ENCODE measurements around the gene TMEM115. TPM values are rescaled to one million over a fixed set of nuclear protein-coding genes. Genes with fewer than 3 reads are reported as not detected.

TMEM115 gene
- total RNA-seq, 2 experiments from 2014 or later, result 13.1 to 16.1 TPM

DNA sequence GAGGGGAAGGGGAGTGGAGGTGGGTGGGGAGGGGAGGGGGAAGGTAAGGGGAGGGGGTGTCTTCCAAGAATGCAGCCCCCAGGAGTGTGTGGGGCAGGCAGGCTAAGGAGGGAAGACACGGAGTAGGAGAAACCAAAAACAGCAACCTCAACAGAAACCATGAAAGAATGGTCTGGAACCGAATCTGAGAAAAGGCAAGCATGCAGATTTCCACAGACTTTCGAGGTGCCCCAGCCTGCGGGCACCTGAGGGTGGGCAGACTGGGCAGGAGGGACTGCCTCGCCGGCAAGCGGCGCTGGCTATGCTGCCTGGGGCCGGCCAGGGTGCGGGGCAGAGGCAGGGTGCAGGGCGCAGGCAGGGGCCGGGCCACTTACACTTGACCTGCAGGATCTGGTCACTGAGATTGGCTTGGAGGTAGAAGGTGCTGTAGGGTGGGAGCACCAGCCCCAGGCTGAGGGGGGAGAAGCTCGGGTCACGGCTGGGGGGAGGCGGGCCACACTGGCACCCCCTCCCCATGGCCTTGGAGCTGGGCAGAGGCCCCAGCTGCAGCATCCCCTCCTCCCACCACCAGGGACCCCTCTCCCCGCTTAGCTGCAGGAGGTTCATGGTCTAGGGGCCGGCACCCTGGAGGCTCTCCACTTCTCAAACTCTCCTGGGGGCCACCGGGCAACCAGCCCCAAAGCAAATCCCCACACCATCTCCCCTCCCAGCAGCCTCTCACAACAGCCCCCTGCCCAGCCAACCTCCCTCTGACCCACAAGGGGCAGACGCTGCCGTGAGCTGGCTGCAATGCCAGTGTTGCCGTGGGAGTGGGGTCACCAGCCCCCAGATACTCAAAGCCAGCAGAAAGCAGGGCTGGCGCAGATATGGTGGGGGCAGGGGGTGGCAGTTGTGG lies 15.3 kb upstream of the TMEM115 start:
- POLR2A ChIA-PET, result no interaction called here
- H3K27ac Mint-ChIP-seq, result no peak overlapping the region

DNA sequence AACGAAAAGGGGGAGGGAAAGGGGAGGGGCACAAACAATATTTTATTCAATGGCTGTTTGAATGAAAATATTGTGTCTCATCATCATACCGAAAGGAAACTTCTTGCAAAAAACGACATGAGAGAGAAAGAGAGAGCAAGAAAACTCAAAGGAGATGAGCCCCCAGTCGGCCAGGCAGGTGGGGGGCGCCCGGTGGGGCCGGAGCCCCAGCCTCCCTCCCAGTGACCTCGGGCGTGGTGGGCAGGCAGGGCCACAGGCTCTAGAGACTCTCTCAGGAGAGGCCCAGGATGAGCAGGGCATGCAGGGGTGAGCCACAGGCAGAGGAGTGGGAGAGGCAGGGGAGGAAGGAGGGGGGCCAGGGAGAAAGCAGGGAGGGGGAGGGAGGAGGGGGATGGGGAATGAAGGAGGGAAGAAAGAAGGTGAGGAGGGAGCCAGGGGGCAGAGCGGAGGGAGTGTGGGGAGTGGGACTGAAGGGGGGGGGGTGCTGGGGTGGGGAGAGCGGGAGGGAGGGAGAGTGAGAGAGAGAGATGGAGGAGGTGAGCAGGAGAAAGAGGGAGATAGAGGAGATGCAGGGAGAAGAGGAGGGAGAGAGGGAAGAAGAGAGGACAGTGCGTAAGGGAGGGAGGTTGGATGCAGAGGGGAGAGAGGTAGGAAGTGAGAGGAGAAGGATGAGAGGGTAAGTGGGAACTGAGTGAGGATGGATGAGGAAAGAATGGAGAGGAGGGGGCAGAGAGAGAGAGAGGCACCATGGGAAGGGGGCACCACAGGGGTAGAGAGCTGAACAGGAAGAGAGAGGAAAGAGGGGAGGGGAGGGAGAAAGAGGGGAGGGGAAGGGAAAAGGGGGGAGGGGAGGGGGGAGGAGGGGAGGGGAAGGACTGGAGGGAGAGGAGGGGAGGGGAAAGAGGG lies 14.1 kb upstream of the TMEM115 start:
- DNase-seq (no peak), ATAC-seq (no peak)
- no peak overlapping the region for H3K4me3 Mint-ChIP-seq
- no peak overlapping the region for H3K27ac Mint-ChIP-seq
- peaks cover 8% of the 10 kb centered on the region for H3K4me1 Mint-ChIP-seq
- H3K27me3 Mint-ChIP-seq, result no peaks in the 10 kb centered on the region
- no peaks in the 10 kb centered on the region for H3K36me3 Mint-ChIP-seq (ENCODE audit: low read depth)
- H3K9me3 Mint-ChIP-seq (ENCODE audit: low read depth), result no peaks in the 10 kb centered on the region
- ChIA-PET POLR2A (no interaction called here), CTCF (no interaction called here)
- intact Hi-C loops (cut with DNase I, micrococcal nuclease), result no loop called here

More for the DNA sequence above, 15.3 kb upstream of the TMEM115 start:
- Mint-ChIP-seq H3K27me3 (no peaks in the 10 kb centered on the region), H3K4me3 (no peak overlapping the region), H3K9me3 (ENCODE audit: low read depth) (no peaks in the 10 kb centered on the region), H3K4me1 (peaks cover 8% of the 10 kb centered on the region), H3K36me3 (ENCODE audit: low read depth) (no peaks in the 10 kb centered on the region)
- ATAC-seq, result no peak
- CTCF ChIA-PET, result no interaction called here
- DNase-seq, result no peak
- intact Hi-C loops (cut with DNase I, micrococcal nuclease), result no loop called here

DNA sequence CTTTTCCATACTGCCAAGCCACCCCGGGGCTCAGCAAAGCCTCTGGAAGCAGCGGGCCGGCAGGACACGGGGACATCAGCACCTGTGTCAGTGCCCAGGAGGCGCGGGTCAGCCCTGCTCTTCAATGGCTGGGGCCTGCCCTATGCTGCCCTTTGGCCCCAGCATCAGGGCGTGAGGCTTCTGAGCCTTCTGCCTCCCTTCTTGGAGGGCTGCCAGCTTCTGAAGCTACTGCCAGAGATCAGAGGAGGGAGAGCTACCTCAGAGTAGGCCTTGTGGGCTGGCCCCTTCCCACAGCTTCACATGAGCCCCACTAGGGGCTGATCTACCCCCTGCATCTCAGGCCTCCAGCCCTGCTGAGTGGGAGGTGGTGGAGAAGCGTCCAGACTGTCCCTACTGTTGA lies 13.0 kb upstream of the TMEM115 start:
- ATAC-seq (peak; percentile 14), DNase-seq (no peak)
- Mint-ChIP-seq H3K27me3 (no peaks in the 10 kb centered on the region), H3K36me3 (ENCODE audit: low read depth) (no peaks in the 10 kb centered on the region), H3K9me3 (ENCODE audit: low read depth) (no peaks in the 10 kb centered on the region), H3K4me3 (no peak overlapping the region), H3K4me1 (peaks cover 8% of the 10 kb centered on the region), H3K27ac (no peak overlapping the region)
- intact Hi-C loops (cut with DNase I, micrococcal nuclease), result no loop called here
- ChIA-PET POLR2A (no interaction called here), CTCF (no interaction called here)

DNA sequence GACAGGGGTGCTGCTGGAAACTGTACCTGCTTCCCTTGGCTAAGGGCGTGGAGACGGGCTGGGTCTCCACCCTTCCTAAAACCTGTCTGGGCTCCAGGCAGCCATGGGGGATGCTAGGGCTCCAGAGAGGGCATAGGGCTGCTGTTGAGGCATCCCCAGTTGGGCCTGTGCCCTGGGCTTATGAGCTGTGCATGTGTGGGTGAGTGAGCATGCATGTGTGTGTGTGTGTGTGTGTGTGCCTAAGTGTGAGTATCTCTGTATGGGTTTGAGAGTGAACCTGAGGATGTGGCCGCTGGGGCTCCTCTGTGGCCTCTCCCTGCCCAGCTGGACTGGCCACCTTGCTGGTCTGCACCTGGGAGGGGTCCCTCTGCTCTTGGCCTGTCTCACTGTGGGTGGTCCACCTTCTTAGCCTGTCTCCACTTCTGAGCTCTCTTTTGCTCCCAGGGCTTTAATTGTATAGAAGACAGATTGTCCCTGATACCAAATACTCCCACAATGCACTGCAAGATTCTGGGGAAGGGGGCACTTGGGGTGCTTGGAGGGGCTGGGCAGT lies 11.9 kb upstream of the TMEM115 start:
- no peak overlapping the region for H3K4me3 Mint-ChIP-seq
- ATAC-seq (peak; percentile 10), DNase-seq (no peak)
- CTCF ChIA-PET, result no interaction called here
- H3K27ac Mint-ChIP-seq, result no peak overlapping the region
- POLR2A ChIA-PET, result no interaction called here
- H3K36me3 Mint-ChIP-seq (ENCODE audit: low read depth), result no peaks in the 10 kb centered on the region
- no peaks in the 10 kb centered on the region for H3K27me3 Mint-ChIP-seq
- intact Hi-C loops (cut with DNase I, micrococcal nuclease), result no loop called here
- H3K9me3 Mint-ChIP-seq (ENCODE audit: low read depth), result no peaks in the 10 kb centered on the region
- H3K4me1 Mint-ChIP-seq, result peaks cover 11% of the 10 kb centered on the region

DNA sequence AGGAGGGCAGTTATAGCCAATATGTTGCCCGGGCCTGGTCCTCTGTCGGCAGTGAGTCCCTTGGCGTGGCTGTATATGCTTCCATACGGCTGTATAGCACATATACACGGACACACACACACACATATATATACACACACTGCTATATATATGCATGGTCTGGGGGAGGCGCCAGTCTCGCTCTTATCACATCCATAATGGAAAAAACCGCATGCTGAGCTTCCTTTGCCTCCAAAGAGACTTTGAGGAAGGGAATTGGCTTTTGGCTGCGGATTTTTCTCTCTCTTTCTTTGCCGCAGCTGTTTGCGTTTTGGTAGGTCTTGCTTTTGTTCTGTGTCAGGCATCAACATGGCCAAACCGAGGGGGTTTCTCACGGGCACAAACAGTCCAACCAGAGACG lies 11.3 kb upstream of the TMEM115 start:
- Mint-ChIP-seq H3K27me3 (no peaks in the 10 kb centered on the region), H3K27ac (no peak overlapping the region), H3K36me3 (ENCODE audit: low read depth) (no peaks in the 10 kb centered on the region), H3K9me3 (ENCODE audit: low read depth) (no peaks in the 10 kb centered on the region), H3K4me1 (peaks cover 18% of the 10 kb centered on the region), H3K4me3 (no peak overlapping the region)
- DNase-seq, result no peak
- CTCF ChIA-PET, result interaction anchor here (0.7 kb wide), 2 partner anchors 94 to 172 kb away, joined by 3 to 4 read pairs; no protein-coding TSS in a partner anchor
- ATAC-seq, result peak; percentile 35
- POLR2A ChIA-PET, result no interaction called here
- intact Hi-C loops (cut with DNase I, micrococcal nuclease), result no loop called here

DNA sequence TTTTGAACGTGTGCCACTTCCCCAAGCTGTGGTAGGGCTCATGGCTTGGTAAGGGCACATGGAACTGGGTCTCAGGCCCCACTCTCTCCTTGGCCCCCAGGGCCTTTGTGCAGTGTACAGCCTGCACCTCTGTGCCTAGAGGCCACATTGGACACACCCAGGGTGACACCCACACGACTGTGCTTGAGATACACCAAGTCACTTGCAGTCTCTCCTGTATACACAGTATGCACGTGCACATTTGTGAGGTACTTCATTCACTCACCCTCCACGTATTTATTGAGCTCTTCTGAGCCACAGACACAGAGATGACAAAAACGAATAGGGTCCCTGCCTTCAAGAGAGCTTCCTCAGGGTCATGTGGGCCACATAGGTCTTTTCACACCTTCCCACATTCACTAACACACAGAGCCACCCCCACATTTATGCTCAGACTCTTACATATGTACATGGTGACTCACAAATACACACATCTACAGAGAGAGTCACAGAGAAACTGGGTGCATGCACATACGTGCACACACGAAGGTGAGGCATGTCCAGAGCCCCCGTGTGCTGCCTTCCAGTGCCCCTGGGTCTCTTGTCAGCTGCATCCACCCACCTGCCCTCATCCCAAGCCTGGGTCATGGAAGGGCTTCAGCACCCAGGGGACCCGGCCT lies 9.8 kb upstream of the TMEM115 start:
- POLR2A ChIA-PET, result no interaction called here

DNA sequence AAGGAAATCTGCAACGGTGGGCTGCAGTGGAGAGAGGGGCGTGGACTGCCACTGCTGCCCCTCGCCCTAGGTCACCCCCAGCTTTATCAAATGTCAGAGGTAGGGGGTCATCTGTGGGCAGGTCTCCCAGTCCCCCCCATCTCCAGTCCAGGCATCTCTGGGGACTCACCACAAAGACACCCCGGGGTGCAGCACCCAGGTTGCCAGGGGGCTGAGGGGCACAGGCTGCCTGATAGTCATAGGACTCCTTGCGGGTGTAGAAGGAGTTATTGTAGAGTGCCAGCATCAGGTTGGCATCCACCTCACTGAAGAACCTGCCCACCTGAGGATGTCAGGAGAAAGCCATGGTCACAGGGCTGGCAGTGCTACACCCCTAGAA lies 6.5 kb upstream of the TMEM115 start:
- no peak for ATAC-seq
- DNase-seq, result no peak
- intact Hi-C loops (cut with DNase I, micrococcal nuclease), result loop anchor here (1.0 to 2.0 kb wide), 8 partner anchors 15 to 250 kb away; partner anchors contain the start of genes CYB561D2 (in 2 of the 2), NPRL2 (in 2 of the 2), C3orf18 (in 1 of the 2) and HYAL3 (in 1 of the 2)
- no peaks in the 10 kb centered on the region for H3K27me3 Mint-ChIP-seq
- H3K27ac Mint-ChIP-seq, result peak overlapping the region; percentile 74
- no peaks in the 10 kb centered on the region for H3K36me3 Mint-ChIP-seq (ENCODE audit: low read depth)
- peaks cover 12% of the 10 kb centered on the region for H3K4me1 Mint-ChIP-seq
- CTCF ChIA-PET, result interaction anchor here (0.6 to 1.1 kb wide), 6 partner anchors 21 to 1438 kb away, joined by 3 to 4 read pairs (median 3); partner anchors contain the start of genes HYAL3 and NAA80
- POLR2A ChIA-PET, result no interaction called here
- peak overlapping the region; percentile 72 for H3K4me3 Mint-ChIP-seq
- H3K9me3 Mint-ChIP-seq (ENCODE audit: low read depth), result no peaks in the 10 kb centered on the region

More for the DNA sequence above, 9.8 kb upstream of the TMEM115 start:
- H3K4me1 Mint-ChIP-seq, result peaks cover 20% of the 10 kb centered on the region
- H3K9me3 Mint-ChIP-seq (ENCODE audit: low read depth), result no peaks in the 10 kb centered on the region
- CTCF ChIA-PET, result no interaction called here
- intact Hi-C loops (cut with DNase I, micrococcal nuclease), result no loop called here
- H3K27me3 Mint-ChIP-seq, result no peaks in the 10 kb centered on the region
- no peaks in the 10 kb centered on the region for H3K36me3 Mint-ChIP-seq (ENCODE audit: low read depth)
- ATAC-seq (no peak), DNase-seq (no peak)
- H3K4me3 Mint-ChIP-seq, result no peak overlapping the region
- H3K27ac Mint-ChIP-seq, result no peak overlapping the region

DNA sequence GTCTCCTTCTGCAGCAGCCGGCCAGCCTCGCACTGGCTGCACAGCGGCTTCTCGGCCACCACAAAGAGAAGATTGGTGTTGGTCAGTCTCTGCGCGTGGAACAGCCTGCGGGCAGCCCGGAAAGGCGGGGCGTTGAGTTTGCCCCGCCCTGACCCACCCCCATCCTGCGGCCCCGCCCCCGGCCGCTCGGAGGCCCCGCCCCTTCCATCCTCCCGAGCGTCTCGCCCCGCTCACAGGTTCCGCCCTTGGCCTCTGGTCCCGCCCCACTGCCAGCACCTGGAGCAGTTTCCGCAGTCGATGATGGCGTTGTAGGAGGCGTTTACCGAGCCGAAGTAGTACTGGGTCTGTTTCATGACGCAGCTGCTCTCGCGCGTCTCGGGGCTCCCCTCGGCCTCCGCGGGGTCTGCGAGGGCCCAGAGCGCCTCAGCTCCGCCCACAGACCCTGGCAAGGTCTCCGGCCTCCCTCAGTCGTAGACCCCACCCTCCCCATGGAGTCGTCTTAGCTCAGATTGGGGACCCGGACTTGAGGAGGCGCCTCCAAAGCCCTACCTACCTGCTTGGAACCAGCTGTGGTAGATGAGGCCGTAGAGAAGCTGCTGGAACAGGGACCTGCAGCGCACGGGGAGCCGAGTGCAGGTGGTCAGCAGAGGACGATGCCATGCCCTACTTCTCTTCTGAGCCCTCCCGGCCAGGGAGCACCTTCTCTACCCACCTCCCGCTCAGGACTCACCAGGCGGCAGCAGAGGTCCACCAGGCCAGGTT lies 5.9 kb upstream of the TMEM115 start:
- Mint-ChIP-seq H3K27me3 (no peaks in the 10 kb centered on the region), H3K4me1 (peaks cover 13% of the 10 kb centered on the region), H3K4me3 (peak overlapping the region; percentile 72), H3K9me3 (ENCODE audit: low read depth) (no peaks in the 10 kb centered on the region), H3K27ac (peak overlapping the region; percentile 74), H3K36me3 (ENCODE audit: low read depth) (no peaks in the 10 kb centered on the region)
- DNase-seq, result peak; percentile 98
- ATAC-seq, result peak; percentile 99
- ChIA-PET CTCF (interaction anchor here (0.6 to 1.1 kb wide), 7 partner anchors 21 to 1438 kb away, joined by 3 to 4 read pairs (median 3); partner anchors contain the start of genes HYAL3 and NAA80), POLR2A (no interaction called here)
- intact Hi-C loops (cut with DNase I, micrococcal nuclease), result loop anchor here (1.0 to 2.0 kb wide), 8 partner anchors 14 to 251 kb away; partner anchors contain the start of genes CYB561D2 (in 2 of the 2), NPRL2 (in 2 of the 2), C3orf18 (in 1 of the 2) and HYAL3 (in 1 of the 2)

DNA sequence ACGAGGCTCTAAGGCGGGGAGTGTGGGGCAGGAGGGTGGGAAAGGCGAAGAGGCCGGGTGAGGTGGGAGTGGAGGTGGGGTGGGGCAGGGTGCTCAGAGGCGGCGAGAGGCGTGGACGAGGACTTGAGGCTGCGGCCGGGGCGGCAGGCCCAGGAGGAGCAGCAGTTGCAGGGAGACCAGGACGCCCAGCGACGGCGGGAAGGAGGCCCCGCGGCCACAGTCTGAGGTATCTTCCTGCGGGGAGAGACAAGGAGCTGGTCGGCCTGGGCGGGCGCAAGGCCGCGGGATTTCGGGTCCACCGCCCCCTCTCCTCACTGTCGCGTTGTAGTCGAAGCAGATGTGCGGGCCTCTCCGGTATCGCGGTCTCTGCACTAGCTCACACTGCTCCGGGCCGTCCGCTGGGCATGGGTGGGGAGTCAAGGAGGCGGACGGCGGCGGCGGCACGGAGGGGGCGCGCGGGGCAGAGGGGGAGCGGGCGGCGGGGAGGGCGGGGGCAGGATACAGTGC lies 5.3 kb upstream of the TMEM115 start:
- Mint-ChIP-seq H3K4me3 (peak overlapping the region; percentile 72), H3K36me3 (ENCODE audit: low read depth) (no peaks in the 10 kb centered on the region), H3K4me1 (peaks cover 19% of the 10 kb centered on the region), H3K27ac (peak overlapping the region; percentile 37), H3K9me3 (ENCODE audit: low read depth) (no peaks in the 10 kb centered on the region), H3K27me3 (no peaks in the 10 kb centered on the region)
- peak; percentile 18 for ATAC-seq
- intact Hi-C loops (cut with DNase I, micrococcal nuclease), result loop anchor here (1.0 to 2.0 kb wide), 8 partner anchors 14 to 252 kb away; partner anchors contain the start of genes CYB561D2 (in 2 of the 2), NPRL2 (in 2 of the 2), C3orf18 (in 1 of the 2) and HYAL3 (in 1 of the 2)
- POLR2A ChIA-PET, result no interaction called here
- CTCF ChIA-PET, result interaction anchor here (0.6 to 1.1 kb wide), 4 partner anchors 20 to 288 kb away, joined by 3 to 4 read pairs (median 4); no protein-coding TSS in a partner anchor
- DNase-seq, result no peak

DNA sequence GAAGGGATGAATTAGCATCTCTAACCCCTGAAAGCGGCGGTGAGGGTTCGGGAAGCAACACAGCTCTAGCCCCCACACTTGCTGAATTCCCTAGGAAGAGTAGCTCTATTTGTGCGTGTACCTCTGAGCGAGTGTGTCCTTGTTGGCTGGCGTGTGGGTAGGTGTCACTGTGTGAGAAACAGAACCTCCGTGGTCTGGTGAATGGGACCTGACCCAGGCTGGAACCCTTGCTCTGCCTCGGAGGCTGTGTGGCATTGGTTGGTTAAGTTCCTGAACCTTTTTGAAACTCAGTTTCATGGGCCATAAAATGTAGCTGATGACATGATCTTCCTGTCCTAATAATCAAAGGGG lies 414 bp upstream of the TMEM115 start:
- Mint-ChIP-seq H3K4me3 (peak overlapping the region; percentile 91), H3K27ac (peak overlapping the region; percentile 94), H3K4me1 (peaks cover 37% of the 10 kb centered on the region), H3K9me3 (ENCODE audit: low read depth) (no peaks in the 10 kb centered on the region), H3K36me3 (ENCODE audit: low read depth) (peaks cover 16% of the 10 kb centered on the region), H3K27me3 (no peaks in the 10 kb centered on the region)
- peak; percentile 21 for ATAC-seq
- intact Hi-C loops (cut with DNase I, micrococcal nuclease), result loop anchor here (1.0 to 10.0 kb wide), 11 partner anchors 8 to 1026 kb away; partner anchors contain the start of genes HYAL3 (in 2 of the 2), IFRD2 (in 2 of the 2), NAA80 (in 2 of the 2) and APEH (in 1 of the 2)
- POLR2A ChIA-PET, result interaction anchor here (0.6 to 1.4 kb wide), 2 partner anchors 9 to 13 kb away, joined by 3 to 6 read pairs; partner anchors contain the start of genes CYB561D2 and NPRL2
- no peak for DNase-seq
- CTCF ChIA-PET, result interaction anchor here (0.5 to 1.0 kb wide), 3 partner anchors 10 to 44 kb away, joined by 3 to 5 read pairs (median 3); partner anchors contain the start of genes CYB561D2 and NPRL2

Measured in activated CD4-positive, alpha-beta T cell treated with anti-CD3 and anti-CD28 coated beads for 36 hours (primary cell).